A549 treated with CORT108297 at 1 μM for 4 hours (cell line): Measurements from ENCODE around the gene LMOD1. TPM values are rescaled to one million over a fixed set of nuclear protein-coding genes. Genes with fewer than 3 reads are reported as not detected.

Experiments
- total RNA-seq: library from RNA; stranded (reverse); fragments of 200-300 nt; extraction: Qiagen RNA extraction; gene quantifications from 5 replicates; pipeline ENCODE4 v1.2.3, GENCODE V29; 2022

The LMOD1 gene
- total RNA-seq: not detected in 5 replicates

DNA sequence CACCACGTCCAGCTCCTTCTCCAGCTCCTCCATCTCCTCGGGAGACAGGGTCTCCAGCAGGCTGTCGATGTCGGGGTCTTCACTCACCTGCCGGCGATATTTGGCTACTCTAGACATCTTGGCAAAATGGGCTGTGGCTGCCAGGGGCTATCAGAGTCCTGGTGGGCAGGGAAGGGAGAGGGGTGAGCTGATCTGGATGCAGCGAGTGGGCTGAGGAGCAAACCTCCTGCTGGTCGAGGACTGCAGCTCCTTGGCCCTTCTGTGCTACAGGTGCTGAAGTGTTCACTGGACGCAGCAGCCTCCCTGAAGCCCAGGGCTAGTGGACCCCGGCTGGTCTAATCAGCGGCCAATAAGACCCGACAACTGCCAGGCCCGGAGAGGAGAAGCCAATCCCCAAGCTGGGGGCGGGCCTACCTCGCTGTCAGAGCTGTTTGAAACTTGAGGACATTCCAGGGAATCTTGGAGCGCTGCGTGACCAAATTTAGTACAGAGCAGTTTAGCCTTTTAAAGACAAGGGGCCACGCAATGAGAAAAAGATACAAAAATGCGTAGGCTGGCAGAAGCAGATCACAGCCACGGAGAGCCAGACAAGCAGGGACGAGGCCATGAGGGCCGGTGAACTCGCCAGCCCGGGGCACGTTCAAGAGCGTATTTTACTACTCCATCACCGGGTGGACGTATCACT, at the start of gene LMOD1:
TSS of gene LMOD1 (minus strand) at position 325 of the 685 bp plus-strand sequence. CDS start at position 117, 208 bp downstream.

DNA sequence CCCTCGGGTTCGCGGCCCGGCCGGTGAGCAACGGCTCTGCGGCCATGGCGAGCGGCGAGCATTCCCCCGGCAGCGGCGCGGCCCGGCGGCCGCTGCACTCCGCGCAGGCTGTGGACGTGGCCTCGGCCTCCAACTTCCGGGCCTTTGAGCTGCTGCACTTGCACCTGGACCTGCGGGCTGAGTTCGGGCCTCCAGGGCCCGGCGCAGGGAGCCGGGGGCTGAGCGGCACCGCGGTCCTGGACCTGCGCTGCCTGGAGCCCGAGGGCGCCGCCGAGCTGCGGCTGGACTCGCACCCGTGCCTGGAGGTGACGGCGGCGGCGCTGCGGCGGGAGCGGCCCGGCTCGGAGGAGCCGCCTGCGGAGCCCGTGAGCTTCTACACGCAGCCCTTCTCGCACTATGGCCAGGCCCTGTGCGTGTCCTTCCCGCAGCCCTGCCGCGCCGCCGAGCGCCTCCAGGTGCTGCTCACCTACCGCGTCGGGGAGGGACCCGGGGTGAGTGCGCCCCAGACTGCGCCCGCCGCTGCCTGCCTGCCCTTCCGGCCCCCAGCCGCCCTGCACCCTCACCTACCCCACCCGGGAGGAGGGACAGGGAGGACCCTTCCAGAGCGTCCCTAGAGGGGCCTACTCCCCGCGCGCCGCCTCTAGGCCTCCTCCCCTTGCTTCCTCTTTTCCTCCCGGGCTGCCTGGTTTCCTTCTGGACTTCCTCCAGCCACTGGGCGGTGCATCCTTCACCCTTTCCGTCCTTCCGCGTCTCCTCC, 36.5 kb upstream of the LMOD1 start, which contains the start of gene RNPEP:
TSS of gene RNPEP (plus strand) at position 26 of the 757 bp plus-strand sequence. CDS start at position 45, 19 bp downstream.

DNA sequence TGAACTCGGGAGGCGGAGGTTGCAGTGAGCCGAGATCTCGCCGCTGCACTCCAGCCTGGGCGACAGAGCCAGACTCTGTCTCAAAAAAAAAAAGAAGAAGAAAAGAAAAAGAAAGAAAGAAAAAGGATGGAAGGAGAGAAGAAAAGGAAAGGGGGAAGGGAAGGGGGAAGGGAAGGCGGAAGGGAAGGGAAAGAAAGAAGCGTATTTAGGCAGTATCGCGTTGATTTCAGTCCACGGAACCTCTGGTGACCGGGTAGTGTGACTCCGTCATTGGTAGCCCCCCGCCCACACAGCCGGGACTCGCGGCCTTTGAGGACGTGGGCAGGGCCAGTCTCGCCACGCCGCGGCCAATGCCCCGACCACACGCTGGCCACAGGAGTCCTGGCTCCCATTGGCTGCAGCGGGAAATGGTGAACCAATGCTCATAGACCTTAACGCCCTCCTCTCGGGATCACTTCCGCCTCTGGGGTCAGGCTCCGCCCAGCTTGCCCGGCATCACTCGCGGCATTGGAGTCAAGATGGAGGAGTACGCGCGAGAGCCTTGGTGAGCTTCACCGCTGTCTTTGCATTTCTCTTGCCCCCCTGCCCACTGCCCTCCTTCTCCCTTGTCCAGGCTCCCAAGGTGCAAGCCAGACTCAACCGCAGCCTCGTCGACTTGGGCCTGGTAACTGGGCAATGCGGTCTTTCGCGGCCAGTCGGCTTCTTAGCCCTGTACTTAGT, 8.8 kb upstream of the LMOD1 start, which contains the start of gene TIMM17A:
TSS of gene TIMM17A (plus strand) at position 495 of the 720 bp plus-strand sequence. CDS start at position 519, 24 bp downstream.

DNA sequence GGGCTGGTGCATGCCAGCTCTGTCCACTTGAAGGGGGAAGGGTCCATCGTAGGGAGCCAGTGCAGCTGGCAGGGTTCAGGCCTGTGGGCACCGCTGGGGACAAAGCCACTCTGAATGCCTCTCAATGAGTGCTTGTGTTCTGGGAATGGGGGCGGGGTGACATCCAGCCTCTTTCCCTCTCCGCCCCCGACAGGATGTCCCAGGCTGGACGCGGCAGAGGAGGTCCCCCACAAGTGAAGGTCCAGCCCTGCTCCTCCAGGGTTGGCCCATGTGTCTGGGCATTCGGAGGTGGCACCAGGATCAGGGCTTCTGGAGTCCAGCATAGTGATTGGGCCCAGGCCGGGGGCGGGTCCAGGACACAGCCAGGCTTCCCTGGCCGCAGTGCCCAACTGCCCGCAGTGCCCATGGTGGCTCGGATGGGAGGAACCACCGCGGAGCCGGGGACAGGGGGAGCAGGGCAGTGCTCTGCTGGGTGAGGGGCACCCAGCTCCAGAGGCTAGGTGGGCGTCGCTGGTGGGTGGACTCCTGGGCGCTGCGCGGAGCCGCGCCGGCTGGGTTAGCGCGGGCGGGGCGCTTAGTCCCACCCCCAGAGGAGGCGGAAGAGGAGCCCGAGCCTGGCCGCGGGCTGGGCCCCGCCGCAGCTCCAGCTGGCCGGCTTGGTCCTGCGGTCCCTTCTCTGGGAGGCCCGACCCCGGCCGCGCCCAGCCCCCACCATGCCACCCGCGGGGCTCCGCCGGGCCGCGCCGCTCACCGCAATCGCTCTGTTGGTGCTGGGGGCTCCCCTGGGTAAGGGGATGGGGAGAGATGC, 57.9 kb downstream of the LMOD1 start, which contains the start of gene SHISA4:
TSS of gene SHISA4 (plus strand) at position 617 of the 808 bp plus-strand sequence. CDS start at position 714, 97 bp downstream.

Other genes starting within 250 kb of the LMOD1 start
- gene IPO9, start 117.4 kb downstream of the LMOD1 start, total RNA-seq: 24.9 to 42.6 TPM (median 41.7 TPM) in 5 replicates
- 10.7 to 19.4 TPM (median 17.9 TPM) in 5 replicates for gene SHISA4, start 57.6 kb downstream of the LMOD1 start, total RNA-seq
- gene TIMM17A, start 9.0 kb upstream of the LMOD1 start, total RNA-seq: 93.4 to 156 TPM (median 98.8 TPM) in 5 replicates
- 85.6 to 92.9 TPM (median 88.3 TPM) in 5 replicates for gene RNPEP, start 36.1 kb upstream of the LMOD1 start, total RNA-seq
- 183 to 288 TPM (median 257 TPM) in 5 replicates for gene ELF3, start 64.0 kb upstream of the LMOD1 start, total RNA-seq
- gene GPR37L1, start 176.4 kb upstream of the LMOD1 start, total RNA-seq: 0.10 to 0.19 TPM (median 0.16 TPM) in 5 replicates
- 39.8 to 53.3 TPM (median 46.4 TPM) in 5 replicates for gene ARL8A, start 198.2 kb upstream of the LMOD1 start, total RNA-seq
- gene PTPN7, start 214.1 kb upstream of the LMOD1 start, total RNA-seq: 0.07 to 0.10 TPM in 2 of 5 replicates, not detected in the others
- gene LGR6, start 247.3 kb upstream of the LMOD1 start, total RNA-seq: 0.35 to 1.1 TPM (median 0.55 TPM) in 5 replicates